OCI-LY7 (cell line): ENCODE measurements around the gene RPH3AL.

Source experiments
- CTCF ChIP-seq: fragments of 200-600 bp; sonication (generic); conservative IDR thresholded peaks from 2 replicates; pipeline ENCODE4 v1.5.1; 2014; ENCODE audit warnings: mild to moderate bottlenecking, antibody characterized with exemption, low read length, moderate library complexity, mixed read lengths
- EZH2phosphoT487 ChIP-seq: fragments of 200-600 bp; sonication (generic); IDR thresholded peaks from 2 replicates; pipeline ENCODE4 v1.6.1; 2018; ENCODE audit warnings: low read depth, borderline replicate concordance, mild to moderate bottlenecking, mixed run types, antibody characterized with exemption, low read length, moderate library complexity, mixed read lengths

GRCh38 chr17:394718-395095, 42.1 kb upstream of the RPH3AL start:
- no peak for TF ChIP-seq EZH2phosphoT487
- no peak for TF ChIP-seq CTCF
